AML-193 (cell line): ENCODE data around the gene RHOT2.

ENCODE experiments used
- DNase-seq, 2 experiments: peaks; one replicate each; lab custom pipeline; 2025; lab: John Stamatoyannopoulos, UW

Gene RHOT2

GRCh38 chr16:632486-633335, 35.2 kb upstream of the RHOT2 start:
- DNase-seq = no peak

GRCh38 chr16:633336-634050, 34.4 kb upstream of the RHOT2 start:
- no peak for DNase-seq

GRCh38 chr16:634051-634670, 33.8 kb upstream of the RHOT2 start:
- no peak for DNase-seq

GRCh38 chr16:634996-635395, 32.9 kb upstream of the RHOT2 start:
- no peak for DNase-seq

GRCh38 chr16:635573-636205, 32.2 kb upstream of the RHOT2 start:
- DNase-seq = no peak

- DNase-seq = peak; percentile 85 to 88
Measured at GRCh38 chr16:636206-637080, 31.5 kb upstream of the RHOT2 start, which contains the start of gene METTL26. Gene METTL26 (minus strand): TSS chr16:636305. CDS start chr16:636290, 15 bp downstream.

- DNase-seq = peak; percentile 12 to 67
Measured at GRCh38 chr16:637081-638018, 30.6 kb upstream of the RHOT2 start.

GRCh38 chr16:638034-638543, 29.8 kb upstream of the RHOT2 start:
- DNase-seq = no peak

GRCh38 chr16:638836-639235, 29.1 kb upstream of the RHOT2 start:
- no peak for DNase-seq

- no peak for DNase-seq
Measured at GRCh38 chr16:640614-641013, 27.3 kb upstream of the RHOT2 start.

GRCh38 chr16:641326-642188, 26.4 kb upstream of the RHOT2 start, which contains the start of gene MCRIP2:
Gene MCRIP2 (plus strand): TSS chr16:641828. CDS start chr16:641992, 164 bp downstream.
- DNase-seq = peak; percentile 65 to 76

GRCh38 chr16:642189-643049, 25.5 kb upstream of the RHOT2 start:
- DNase-seq = peak; percentile 83 to 85

GRCh38 chr16:643050-643368, 24.9 kb upstream of the RHOT2 start:
- DNase-seq = no peak

GRCh38 chr16:644556-644955, 23.4 kb upstream of the RHOT2 start:
- DNase-seq = no peak

GRCh38 chr16:645852-646678, 21.9 kb upstream of the RHOT2 start:
- no peak for DNase-seq

- DNase-seq = no peak
Measured at GRCh38 chr16:646679-647172, 21.2 kb upstream of the RHOT2 start.
